Epithelial cell of esophagus (primary cell): ENCODE results near the gene CLEC11A.

ENCODE experiments used
- DNase-seq: peaks from one replicate; pipeline ENCODE4 v3.0.0; 2010; ENCODE audit warnings: low read depth
- H3K4me3 ChIP-seq: 2 replicates; pipeline ENCODE4 v1.5.1; 2011; ENCODE audit warnings: mild to moderate bottlenecking, low read length, control low read depth
- TF ChIP-seq, protein P1 (sequence below): IDR thresholded peaks from 2 replicates; pipeline ENCODE4 v1.5.1; 2011; ENCODE audit warnings: low read depth, mild to moderate bottlenecking, low read length, control low read depth, inconsistent platforms; ENCODE audit not compliant: insufficient read depth; ENCODE audit errors: missing control alignments

Gene CLEC11A

GRCh38 chr19:50688766-50689165 lies 34.4 kb upstream of the CLEC11A start:
- no peak overlapping the region for H3K4me3 ChIP-seq
- DNase-seq: no peak
- TF ChIP-seq, protein P1, sequence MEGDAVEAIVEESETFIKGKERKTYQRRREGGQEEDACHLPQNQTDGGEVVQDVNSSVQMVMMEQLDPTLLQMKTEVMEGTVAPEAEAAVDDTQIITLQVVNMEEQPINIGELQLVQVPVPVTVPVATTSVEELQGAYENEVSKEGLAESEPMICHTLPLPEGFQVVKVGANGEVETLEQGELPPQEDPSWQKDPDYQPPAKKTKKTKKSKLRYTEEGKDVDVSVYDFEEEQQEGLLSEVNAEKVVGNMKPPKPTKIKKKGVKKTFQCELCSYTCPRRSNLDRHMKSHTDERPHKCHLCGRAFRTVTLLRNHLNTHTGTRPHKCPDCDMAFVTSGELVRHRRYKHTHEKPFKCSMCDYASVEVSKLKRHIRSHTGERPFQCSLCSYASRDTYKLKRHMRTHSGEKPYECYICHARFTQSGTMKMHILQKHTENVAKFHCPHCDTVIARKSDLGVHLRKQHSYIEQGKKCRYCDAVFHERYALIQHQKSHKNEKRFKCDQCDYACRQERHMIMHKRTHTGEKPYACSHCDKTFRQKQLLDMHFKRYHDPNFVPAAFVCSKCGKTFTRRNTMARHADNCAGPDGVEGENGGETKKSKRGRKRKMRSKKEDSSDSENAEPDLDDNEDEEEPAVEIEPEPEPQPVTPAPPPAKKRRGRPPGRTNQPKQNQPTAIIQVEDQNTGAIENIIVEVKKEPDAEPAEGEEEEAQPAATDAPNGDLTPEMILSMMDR: no peak

DNA sequence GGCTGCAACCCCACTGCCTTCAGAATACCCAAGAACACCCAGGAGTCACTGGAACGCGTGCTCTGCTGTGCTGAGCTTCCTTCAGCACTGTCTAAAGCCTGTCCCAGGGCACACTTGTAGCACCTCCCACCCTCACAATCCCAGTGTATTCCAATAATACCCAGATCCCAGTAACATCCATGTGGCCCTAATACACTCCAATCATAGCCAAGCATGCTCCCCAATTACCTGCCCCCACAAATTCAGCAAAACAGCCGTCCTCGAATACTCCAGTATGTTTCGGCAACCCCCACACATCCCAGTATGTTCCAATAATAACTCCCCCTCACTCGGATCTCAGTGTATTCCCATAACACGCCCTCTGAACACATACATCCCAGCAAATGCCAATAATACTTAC lies 32.7 kb upstream of the CLEC11A start:
- TF ChIP-seq, protein P1: no peak
- no peak for DNase-seq
- H3K4me3 ChIP-seq: no peak overlapping the region

- H3K4me3 ChIP-seq: no peak overlapping the region
Measured at GRCh38 chr19:50693064-50693975, 29.8 kb upstream of the CLEC11A start.

GRCh38 chr19:50694815-50695145 lies 28.4 kb upstream of the CLEC11A start:
- no peak overlapping the region for H3K4me3 ChIP-seq
- no peak for DNase-seq
- TF ChIP-seq, protein P1: no peak

More at GRCh38 chr19:50693064-50693975, 29.8 kb upstream of the CLEC11A start:
- no peak for DNase-seq
- TF ChIP-seq, protein P1: no peak

GRCh38 chr19:50695251-50696093 lies 27.7 kb upstream of the CLEC11A start:
- H3K4me3 ChIP-seq: no peak overlapping the region
- no peak for DNase-seq
- TF ChIP-seq, protein P1: no peak

GRCh38 chr19:50696094-50696483 lies 27.1 kb upstream of the CLEC11A start:
- no peak overlapping the region for H3K4me3 ChIP-seq
- no peak for DNase-seq
- TF ChIP-seq, protein P1: no peak
